K562 (cell line): ENCODE measurements around the gene VAPB. TPM values are rescaled to one million over a fixed set of nuclear protein-coding genes. Genes with fewer than 3 reads are reported as not detected.

Experiments
- ATAC-seq: fragments of 200-7000 bp; cut with Tn5 transposase; 3 replicates; pipeline ENCODE4 v1.9.1; 2020; ENCODE audit warnings: moderate library complexity
- BruUV-seq: library from RNA; stranded (reverse); fragments of 400-500 nt; replicated peaks from 2 replicates; lab custom pipeline; 2021; lab: Mats Ljungman, UMichigan
- CTCF ChIA-PET: fragments of 300-600 bp; formaldehyde crosslinking; extraction: SDS; loops from one replicate; lab custom pipeline; 2021; ENCODE audit warnings: low intra/inter-chr PET ratio; lab: Yijun Ruan, JAX
- POLR2A ChIA-PET: fragments of 300-600, 350-650 bp; sonication (Branson Sonifier 250); formaldehyde crosslinking; extraction: SDS; loops from one replicate; lab custom pipeline; 2021; ENCODE audit warnings: antibody characterized with exemption, inconsistent platforms; lab: Yijun Ruan, JAX
- DNase-seq, 4 experiments: peaks; one replicate each; pipeline versions ENCODE4 v3.0.0 to v3.0.0-alpha.2; 2011 to 2018; ENCODE audit warnings: low spot score in 3 of 4, mixed read lengths in 3 of 4; ENCODE audit errors: extremely low read depth in 1 of 4
- FAIRE-seq: peaks from 2 replicates; lab custom pipeline; 2011; peaks lifted over from hg19 to GRCh38; lab: Jason Lieb, UNC
- H2AFZ ChIP-seq: 2 replicates; pipeline ENCODE4 v1.6.0; 2011; ENCODE audit warnings: low read depth, low read length, control low read depth, inconsistent platforms
- H3K27ac ChIP-seq: fragments of 200-600 bp; 3 replicates; pipeline ENCODE4 v1.8.0; 2011; ENCODE audit warnings: low read depth, mild to moderate bottlenecking, control low read depth, inconsistent platforms, low read length, moderate library complexity, mixed read lengths; ENCODE audit errors: extremely low read depth
- H3K27me3 ChIP-seq, 2 experiments: fragments of 300-600 bp in 1 of 2; 2 replicates in 1 of 2; 3 replicates in 1 of 2; pipeline versions ENCODE4 v1.6.0 to v1.8.0; 2011; ENCODE audit warnings: inconsistent platforms in 2 of 2, low read length in 2 of 2, mild to moderate bottlenecking in 1 of 2, mixed read lengths in 1 of 2, moderate library complexity in 1 of 2; ENCODE audit not compliant: control insufficient read depth in 2 of 2, insufficient read depth in 2 of 2
- H3K36me3 ChIP-seq: fragments of 300-600 bp; 3 replicates; pipeline ENCODE4 v1.8.0; 2011; ENCODE audit warnings: mild to moderate bottlenecking, low read length, inconsistent platforms; ENCODE audit not compliant: control insufficient read depth, insufficient read depth
- H3K4me1 ChIP-seq, 2 experiments: fragments of 200-600 bp in 1 of 2; replicated peaks in 1 of 2; 2 replicates in 1 of 2; 3 replicates in 1 of 2; pipeline versions ENCODE4 v1.5.1 to v1.8.0; 2011; ENCODE audit warnings: inconsistent platforms in 2 of 2, low read length in 2 of 2, mild to moderate bottlenecking in 1 of 2, mixed read lengths in 1 of 2, moderate library complexity in 1 of 2; ENCODE audit not compliant: control insufficient read depth in 2 of 2, insufficient read depth in 2 of 2
- H3K4me2 ChIP-seq: 2 replicates; pipeline ENCODE4 v1.6.1; 2011; ENCODE audit warnings: low read length, control low read depth, inconsistent platforms, mixed read lengths; ENCODE audit not compliant: insufficient read depth
- H3K4me3 ChIP-seq: fragments of 200-600 bp; sonication (generic), shearing (Covaris generic); 2 replicates; pipeline ENCODE4 v1.5.1; 2016; ENCODE audit warnings: control low read depth, inconsistent platforms
- H3K79me2 ChIP-seq: fragments of 200-600 bp; 3 replicates; pipeline ENCODE4 v1.8.0; 2011; ENCODE audit warnings: low read length, inconsistent platforms; ENCODE audit not compliant: control insufficient read depth, insufficient read depth
- H3K9ac ChIP-seq, 2 experiments: 2 replicates each; pipeline versions ENCODE4 v1.6.0 to v1.6.1; 2011; ENCODE audit warnings: low read depth in 2 of 2, low read length in 2 of 2, control low read depth in 1 of 2, inconsistent platforms in 1 of 2, mild to moderate bottlenecking in 1 of 2, mixed read lengths in 1 of 2; ENCODE audit not compliant: insufficient read depth in 1 of 2
- H3K9me1 ChIP-seq: one replicate; pipeline ENCODE4 v1.6.0; 2011; ENCODE audit warnings: inconsistent platforms, mild to moderate bottlenecking, low read length, moderate library complexity; ENCODE audit not compliant: control insufficient read depth, insufficient read depth
- H3K9me3 ChIP-seq: replicated peaks from 2 replicates; pipeline ENCODE4 v1.5.1; 2011; ENCODE audit warnings: low read depth, low read length, inconsistent platforms; ENCODE audit not compliant: control insufficient read depth, insufficient read depth
- H4K20me1 ChIP-seq: replicated peaks from 2 replicates; pipeline ENCODE4 v1.6.1; 2011; ENCODE audit warnings: low read length, inconsistent platforms, mixed read lengths; ENCODE audit not compliant: control insufficient read depth, insufficient read depth
- BHLHE40 ChIP-seq: IDR thresholded peaks from 2 replicates; pipeline ENCODE4 v1.6.1; 2011; ENCODE audit warnings: low read length, improper control_type of control experiment
- EP400 ChIP-seq: fragments of 450-650 bp; IDR thresholded peaks from 2 replicates; pipeline ENCODE4 v1.6.1; 2017; ENCODE audit warnings: antibody characterized with exemption, mild to moderate bottlenecking, moderate library complexity
- JUN ChIP-seq, 2 experiments: sonication (generic) in 1 of 2; formaldehyde crosslinking in 1 of 2; IDR thresholded peaks; 2 replicates each; pipeline versions ENCODE4 v1.6.1 to v1.8.0; 2012 to 2022; ENCODE audit warnings: borderline replicate concordance in 2 of 2, mild to moderate bottlenecking in 2 of 2, improper control_type of control experiment in 1 of 2, low read depth in 1 of 2, low read length in 1 of 2, missing genetic modification reagents in 1 of 2
- NFIC ChIP-seq: fragments of 450-650 bp; IDR thresholded peaks from 2 replicates; pipeline ENCODE4 v1.6.1; 2017; ENCODE audit warnings: mild to moderate bottlenecking, inconsistent platforms
- ZBTB43 ChIP-seq: sonication (generic); formaldehyde crosslinking; IDR thresholded peaks from 2 replicates; pipeline ENCODE4 v1.8.0; 2023; ENCODE audit warnings: mild to moderate bottlenecking, missing genetic modification reagents
- ZNF583 ChIP-seq: fragments of 250-450 bp; sonication (Bioruptor Pico); IDR thresholded peaks from 2 replicates; pipeline ENCODE4 v1.4.0; 2020
- WGBS: fragments of 100-300 bp; shearing (Covaris generic); methylation state at CpG from one replicate; pipeline ENCODE4 v1.1.6; 2016; ENCODE audit warnings: low coverage, mixed read lengths; ENCODE audit not compliant: insufficient coverage; ENCODE audit errors: missing lambda C conversion rate; 5-methylcytosine and 5-hydroxymethylcytosine counted together
- in situ Hi-C: fragments of 300-500 bp; cut with MboI; formaldehyde crosslinking; loops from 4 replicates; pipeline ENCODE4 v1.15.0; 2018; ENCODE audit warnings: inconsistent platforms, mixed read lengths
- intact Hi-C: fragments of 100-400 bp; cut with micrococcal nuclease; formaldehyde crosslinking; loops from 2 replicates; pipeline ENCODE4 v1.14.2; 2022
- polyA plus RNA-seq, 8 experiments: library from polyadenylated mRNA; depleted of rRNA in 4 of 8; stranded (reverse) in 5 of 8; unstranded in 3 of 8; fragments of >200 nt; fragmentation: Nextera tagmentation in 2 of 8; fragmentation: Illumina TruSeq in 1 of 8; extraction: Ambion mirVana in 2 of 8; extraction: Trizol in 1 of 8; gene quantifications; 2 replicates each; pipeline versions ENCODE4 v1.2.1 to v1.2.3, GENCODE V29; 2011 to 2014; ENCODE audit warnings: inconsistent platforms in 1 of 8, missing spikeins in 1 of 8
- total RNA-seq, 7 experiments: library from RNA; depleted of rRNA in 6 of 7; stranded (reverse); fragments of >200 nt in 6 of 7; fragmentation: Illumina TruSeq in 2 of 7; extraction: Trizol in 2 of 7; gene quantifications; 2 replicates each; pipeline versions ENCODE4 v1.2.1 to v1.2.3, GENCODE V29; 2011 to 2021; ENCODE audit warnings: low replicate concordance in 1 of 7
- TF ChIP-seq, protein P1 (sequence below): sonication (generic); formaldehyde crosslinking; IDR thresholded peaks from 2 replicates; pipeline ENCODE4 v1.8.0; 2022; ENCODE audit warnings: missing genetic modification reagents, mild to moderate bottlenecking, moderate library complexity, borderline replicate concordance

The VAPB gene
- total and polyA plus RNA-seq, 9 of the 15 experiments (the other 6 are each of a cell fraction or from before 2014, with no cell fraction given): 3.4 to 51.0 (median 27.9) TPM

- Histone ChIP-seq H3K4me1 (no peaks in the 10 kb centered on the region), H3K4me3 (no peak overlapping the region), H3K9me3 (no peaks in the 10 kb centered on the region), H2AFZ (no peak overlapping the region), H3K9me1 (no peaks in the 10 kb centered on the region), H3K27ac (no peak overlapping the region), H3K27me3 (no peaks in the 10 kb centered on the region), H3K4me2 (no peak overlapping the region), H4K20me1 (0 out of 2 replicates have a peak, but pooled peaks cover 3% of the 10 kb centered on the region), H3K36me3 (peaks cover 54% of the 10 kb centered on the region; the same call in 2 of the 3 replicates), H3K9ac (no peak overlapping the region), H3K79me2 (no peaks in the 10 kb centered on the region)
- POLR2A ChIA-PET: interaction anchor here (0.7 to 1.8 kb wide), 3 partner anchors 13 to 60 kb away, joined by 3 to 4 read pairs (median 3); no protein-coding TSS in a partner anchor
- in situ Hi-C loops: no loop called here
- intact Hi-C loops: no loop called here
- no peak for TF ChIP-seq ZNF583 (CRISPR knock-in tag)
- peak; percentile 71 for TF ChIP-seq NFIC
- no peak for ATAC-seq
- no TSS peak for BruUV-seq
- CTCF ChIA-PET: no interaction called here
- no peak for DNase-seq
- FAIRE-seq: no peak
Measured at GRCh38 chr20:58360936-58361335, 28.1 kb upstream of the VAPB start.

DNA sequence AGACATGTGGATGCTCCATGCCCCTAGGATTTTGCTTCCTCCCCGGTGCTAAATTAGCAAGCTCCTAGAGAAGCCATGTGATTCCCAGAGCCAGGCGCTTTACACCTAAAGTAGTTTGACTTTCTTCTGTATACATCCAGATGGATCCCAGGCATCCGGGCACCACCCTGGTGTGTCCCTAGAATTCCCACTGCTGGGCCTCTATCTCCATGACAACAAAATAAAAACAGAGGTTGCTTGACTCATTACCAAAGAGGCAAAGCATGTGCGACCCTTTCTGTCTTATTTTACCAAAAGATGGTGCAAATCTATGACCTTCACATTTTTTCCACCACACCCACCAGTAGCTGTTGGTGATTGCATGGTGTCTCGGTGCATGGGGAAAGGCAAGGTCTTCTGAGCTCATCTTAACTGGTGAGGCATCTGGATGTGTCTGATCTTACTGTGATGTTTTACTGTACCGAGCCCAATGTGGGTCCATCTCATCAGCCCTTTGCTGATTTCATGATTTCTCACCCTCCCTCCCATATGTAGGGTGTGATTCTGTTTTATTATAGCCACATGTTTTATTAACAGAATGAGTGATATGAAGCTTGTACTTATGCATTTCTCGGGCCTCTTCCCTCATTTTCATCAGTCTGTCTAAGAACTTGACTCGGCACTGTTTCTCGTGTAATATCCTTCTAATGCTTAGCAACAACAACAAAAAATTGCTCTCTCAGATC, 27.4 kb upstream of the VAPB start:
- no peaks in the 10 kb centered on the region for H3K9me3 ChIP-seq
- no peak for FAIRE-seq
- H4K20me1 ChIP-seq: 0 out of 2 replicates have a peak, but pooled peaks cover 3% of the 10 kb centered on the region
- TF ChIP-seq JUN (IDR thresholded peaks at IDR 0.05; ENCODE audit: borderline replicate concordance, low read depth, low read length) (no peak), JUN (CRISPR knock-in tag; IDR thresholded peaks at IDR 0.05; ENCODE audit: borderline replicate concordance) (no peak), ZBTB43 (CRISPR knock-in tag) (no peak), BHLHE40 (no peak), EP400 (no peak)
- TF ChIP-seq, protein P1, sequence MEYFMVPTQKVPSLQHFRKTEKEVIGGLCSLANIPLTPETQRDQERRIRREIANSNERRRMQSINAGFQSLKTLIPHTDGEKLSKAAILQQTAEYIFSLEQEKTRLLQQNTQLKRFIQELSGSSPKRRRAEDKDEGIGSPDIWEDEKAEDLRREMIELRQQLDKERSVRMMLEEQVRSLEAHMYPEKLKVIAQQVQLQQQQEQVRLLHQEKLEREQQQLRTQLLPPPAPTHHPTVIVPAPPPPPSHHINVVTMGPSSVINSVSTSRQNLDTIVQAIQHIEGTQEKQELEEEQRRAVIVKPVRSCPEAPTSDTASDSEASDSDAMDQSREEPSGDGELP (CRISPR knock-in tag): no peak
- DNase-seq: no peak
- in situ Hi-C loops: no loop called here
- H3K27me3 ChIP-seq: no peaks in the 10 kb centered on the region
- no peak overlapping the region for H3K9ac ChIP-seq
- H2AFZ ChIP-seq: no peak overlapping the region
- intact Hi-C loops: no loop called here
- 87% methylated on average over 9 of the region's 9 CpGs for WGBS
- no peaks in the 10 kb centered on the region for H3K9me1 ChIP-seq
- no peak for ATAC-seq
- no peaks in the 10 kb centered on the region for H3K79me2 ChIP-seq
- no TSS peak for BruUV-seq
- H3K4me3 ChIP-seq: no peak overlapping the region
- ChIA-PET POLR2A (interaction anchor here (1.2 to 2.9 kb wide), 3 partner anchors 9 to 27 kb away, joined by 3 to 8 read pairs (median 4); partner anchors contain the start of gene VAPB), CTCF (no interaction called here)
- no peaks in the 10 kb centered on the region for H3K4me1 ChIP-seq
- H3K36me3 ChIP-seq: peaks cover 53% of the 10 kb centered on the region; the same call in 2 of the 3 replicates
- no peak overlapping the region for H3K27ac ChIP-seq
- no peak overlapping the region for H3K4me2 ChIP-seq
